ENCODE data around the gene RABGAP1L.
"Not testable (repeated sequence)": the region's sequence is repeated elsewhere in the genome, so short reads cannot be mapped to it uniquely, and the experiment has no call there.

Gene RABGAP1L

GRCh38 chr1:174654560-174654959 is 495.2 kb downstream of the RABGAP1L start:
- DNase-seq (ENCODE audit: low read depth in 2 of 2, low spot score in 1 of 2) = no peak

GRCh38 chr1:174656409-174657059 is 497.2 kb downstream of the RABGAP1L start:
- DNase-seq (ENCODE audit: low read depth in 2 of 2, low spot score in 1 of 2) = no peak

GRCh38 chr1:174657411-174657810 is 498.1 kb downstream of the RABGAP1L start:
- no peak for DNase-seq (ENCODE audit: low read depth in 2 of 2, low spot score in 1 of 2)

GRCh38 chr1:174657893-174658292 is 498.6 kb downstream of the RABGAP1L start:
- no peak for DNase-seq (ENCODE audit: low read depth in 2 of 2, low spot score in 1 of 2)

GRCh38 chr1:174659823-174660222 is 500.5 kb downstream of the RABGAP1L start:
- DNase-seq (ENCODE audit: low read depth in 2 of 2, low spot score in 1 of 2) = no peak

GRCh38 chr1:174660476-174660875 is 501.2 kb downstream of the RABGAP1L start:
- DNase-seq (ENCODE audit: low read depth in 2 of 2, low spot score in 1 of 2) = no peak

- no peak for DNase-seq (ENCODE audit: low read depth in 2 of 2, low spot score in 1 of 2)
Measured at GRCh38 chr1:174663358-174663757, 504.0 kb downstream of the RABGAP1L start.

GRCh38 chr1:174666248-174666647 is 506.9 kb downstream of the RABGAP1L start:
- DNase-seq (ENCODE audit: low read depth in 2 of 2, low spot score in 1 of 2) = no peak

GRCh38 chr1:174671826-174672225 is 512.5 kb downstream of the RABGAP1L start:
- DNase-seq (ENCODE audit: low read depth in 2 of 2, low spot score in 1 of 2) = no peak

GRCh38 chr1:174676856-174677255 is 517.5 kb downstream of the RABGAP1L start:
- no peak for DNase-seq (ENCODE audit: low read depth in 2 of 2, low spot score in 1 of 2)

GRCh38 chr1:174678657-174679056 is 519.3 kb downstream of the RABGAP1L start:
- no peak for DNase-seq (ENCODE audit: low read depth in 2 of 2, low spot score in 1 of 2)

GRCh38 chr1:174680101-174680500 is 520.8 kb downstream of the RABGAP1L start:
- no peak for DNase-seq (ENCODE audit: low read depth in 2 of 2, low spot score in 1 of 2)

- no peak for DNase-seq (ENCODE audit: low read depth in 2 of 2, low spot score in 1 of 2)
Measured at GRCh38 chr1:174682419-174683008, 523.2 kb downstream of the RABGAP1L start.

- no peak for DNase-seq (ENCODE audit: low read depth in 2 of 2, low spot score in 1 of 2)
Measured at GRCh38 chr1:174686213-174686612, 526.9 kb downstream of the RABGAP1L start.

- DNase-seq (ENCODE audit: low read depth in 2 of 2, low spot score in 1 of 2) = no peak
Measured at GRCh38 chr1:174689524-174689923, 530.2 kb downstream of the RABGAP1L start.

- DNase-seq (ENCODE audit: low read depth in 2 of 2, low spot score in 1 of 2) = no peak
Measured at GRCh38 chr1:174690266-174690665, 530.9 kb downstream of the RABGAP1L start.

GRCh38 chr1:174692313-174692712 is 533.0 kb downstream of the RABGAP1L start:
- no peak for DNase-seq (ENCODE audit: low read depth in 2 of 2, low spot score in 1 of 2)

GRCh38 chr1:174693085-174693484 is 533.8 kb downstream of the RABGAP1L start:
- no peak for DNase-seq (ENCODE audit: low read depth in 2 of 2, low spot score in 1 of 2)

- not testable (repeated sequence) for DNase-seq (ENCODE audit: low read depth in 2 of 2, low spot score in 1 of 2)
Measured at GRCh38 chr1:174693539-174693938, 534.2 kb downstream of the RABGAP1L start.

- no peak for DNase-seq (ENCODE audit: low read depth in 2 of 2, low spot score in 1 of 2)
Measured at GRCh38 chr1:174696026-174696821, 536.9 kb downstream of the RABGAP1L start.

- DNase-seq (ENCODE audit: low read depth in 2 of 2, low spot score in 1 of 2) = no peak
Measured at GRCh38 chr1:174700314-174700713, 541.0 kb downstream of the RABGAP1L start.

GRCh38 chr1:174700775-174701174 is 541.5 kb downstream of the RABGAP1L start:
- no peak for DNase-seq (ENCODE audit: low read depth in 2 of 2, low spot score in 1 of 2)
